ENCODE data around the gene KCNAB2. TPM values are rescaled to one million over a fixed set of nuclear protein-coding genes. Genes with fewer than 3 reads are reported as not detected.

Gene KCNAB2
- total RNA-seq, 6 experiments from 2014 or later: 8.0 to 12.6 (median 10.7) TPM

GRCh38 chr1:6144175-6144574, 98.5 kb downstream of the KCNAB2 start:
- Mint-ChIP-seq H3K4me3 (no peak overlapping the region), H3K9me3 (no peaks in the 10 kb centered on the region), H3K27ac (no peak overlapping the region), H3K36me3 (ENCODE audit: low read depth) (no peaks in the 10 kb centered on the region), H3K4me1 (ENCODE audit: low read depth) (no peaks in the 10 kb centered on the region), H3K27me3 (ENCODE audit: insufficient read depth) (peaks cover 29% of the 10 kb centered on the region)
- no peak for DNase-seq
- TF ChIP-seq CTCF (IDR thresholded peaks at IDR 0.05): no peak

GRCh38 chr1:6144647-6145395, 99.1 kb downstream of the KCNAB2 start:
- Mint-ChIP-seq H3K4me1 (ENCODE audit: low read depth) (no peaks in the 10 kb centered on the region), H3K9me3 (no peaks in the 10 kb centered on the region), H3K27me3 (ENCODE audit: insufficient read depth) (peaks cover 26% of the 10 kb centered on the region), H3K4me3 (no peak overlapping the region), H3K27ac (no peak overlapping the region), H3K36me3 (ENCODE audit: low read depth) (no peaks in the 10 kb centered on the region)
- TF ChIP-seq CTCF (IDR thresholded peaks at IDR 0.05): no peak
- no peak for DNase-seq

- no peak for DNase-seq
- Mint-ChIP-seq H3K4me1 (ENCODE audit: low read depth) (no peaks in the 10 kb centered on the region), H3K36me3 (ENCODE audit: low read depth) (no peaks in the 10 kb centered on the region), H3K9me3 (no peaks in the 10 kb centered on the region), H3K4me3 (no peak overlapping the region), H3K27ac (no peak overlapping the region), H3K27me3 (ENCODE audit: insufficient read depth) (peaks cover 22% of the 10 kb centered on the region)
- TF ChIP-seq CTCF (IDR thresholded peaks at IDR 0.05): no peak
Measured at GRCh38 chr1:6145396-6145750, 99.7 kb downstream of the KCNAB2 start.

- Mint-ChIP-seq H3K4me3 (no peak overlapping the region), H3K27ac (no peak overlapping the region), H3K27me3 (ENCODE audit: insufficient read depth) (peaks cover 19% of the 10 kb centered on the region), H3K36me3 (ENCODE audit: low read depth) (no peaks in the 10 kb centered on the region), H3K4me1 (ENCODE audit: low read depth) (no peaks in the 10 kb centered on the region), H3K9me3 (no peaks in the 10 kb centered on the region)
- TF ChIP-seq CTCF (IDR thresholded peaks at IDR 0.05): no peak
- DNase-seq: no peak
Measured at GRCh38 chr1:6145864-6146410, 100.2 kb downstream of the KCNAB2 start.

- peaks cover 33% of the 10 kb centered on the region for H3K27me3 Mint-ChIP-seq (ENCODE audit: insufficient read depth)
- H3K27ac Mint-ChIP-seq: no peak overlapping the region
- no peaks in the 10 kb centered on the region for H3K4me1 Mint-ChIP-seq (ENCODE audit: low read depth)
- no peak for DNase-seq
- TF ChIP-seq CTCF (IDR thresholded peaks at IDR 0.05): no peak
- H3K36me3 Mint-ChIP-seq (ENCODE audit: low read depth): no peaks in the 10 kb centered on the region
- no peaks in the 10 kb centered on the region for H3K9me3 Mint-ChIP-seq
- no peak overlapping the region for H3K4me3 Mint-ChIP-seq
Measured at GRCh38 chr1:6148497-6149241, 103.0 kb downstream of the KCNAB2 start.
